LNCAP (cell line): Measurements from ENCODE around the gene GSX2.

Experiments
- CTCF ChIP-seq: fragments of 450-650 bp; IDR thresholded peaks from 2 replicates; pipeline ENCODE4 v1.5.1; 2017; ENCODE audit warnings: mild to moderate bottlenecking

The GSX2 gene

GRCh38 chr4:54100595-54101189 is 729 bp downstream of the GSX2 start:
- TF ChIP-seq CTCF, result no peak

- TF ChIP-seq CTCF, result no peak
These were observed 1.5 kb downstream of the GSX2 start for GRCh38 chr4:54101190-54102041.

- no peak for TF ChIP-seq CTCF
These were observed 2.7 kb downstream of the GSX2 start for GRCh38 chr4:54102531-54103106.

- no peak for TF ChIP-seq CTCF
These were observed 3.2 kb downstream of the GSX2 start for GRCh38 chr4:54103190-54103574.

GRCh38 chr4:54104907-54105306 is 4.9 kb downstream of the GSX2 start:
- no peak for TF ChIP-seq CTCF

- TF ChIP-seq CTCF, result no peak
These were observed 8.2 kb downstream of the GSX2 start for GRCh38 chr4:54107951-54108748.

GRCh38 chr4:54109241-54110018 is 9.5 kb downstream of the GSX2 start:
- TF ChIP-seq CTCF, result no peak
